CD4-positive, alpha-beta T cell treated with Interleukin-6 for 4 hours (primary cell): Measurements from ENCODE around the gene WNT8B.

ENCODE experiments used
- DNase-seq: peaks from one replicate; pipeline ENCODE4 v3.0.0-alpha.2; 2020; ENCODE audit warnings: mixed read lengths

Gene WNT8B

GRCh38 chr10:100462709-100463108, at the start of gene WNT8B:
TSS of gene WNT8B (plus strand) at chr10:100463009. CDS start at chr10:100463169, 160 bp downstream.
- DNase-seq, result no peak

- no peak for DNase-seq
Measured at GRCh38 chr10:100413173-100413572, 49.6 kb upstream of the WNT8B start.

GRCh38 chr10:100419911-100420449, 42.8 kb upstream of the WNT8B start:
- no peak for DNase-seq

GRCh38 chr10:100427374-100427773, 35.4 kb upstream of the WNT8B start:
- no peak for DNase-seq

- peak; percentile 96 for DNase-seq
Measured at GRCh38 chr10:100433253-100434240, 29.3 kb upstream of the WNT8B start.

GRCh38 chr10:100436255-100436654, 26.6 kb upstream of the WNT8B start:
- no peak for DNase-seq

- DNase-seq, result no peak
Measured at GRCh38 chr10:100438674-100439315, 24.0 kb upstream of the WNT8B start.

- DNase-seq, result no peak
Measured at GRCh38 chr10:100442548-100442947, 20.3 kb upstream of the WNT8B start.

GRCh38 chr10:100446130-100446761, 16.6 kb upstream of the WNT8B start:
- DNase-seq, result no peak

- DNase-seq, result no peak
Measured at GRCh38 chr10:100447663-100448062, 15.1 kb upstream of the WNT8B start.

GRCh38 chr10:100448951-100449350, 13.9 kb upstream of the WNT8B start:
- DNase-seq, result no peak

GRCh38 chr10:100468322-100468721, 5.5 kb downstream of the WNT8B start:
- no peak for DNase-seq

- no peak for DNase-seq
Measured at GRCh38 chr10:100468978-100469377, 6.2 kb downstream of the WNT8B start.

GRCh38 chr10:100469756-100470155, 6.9 kb downstream of the WNT8B start:
- DNase-seq, result no peak

GRCh38 chr10:100470367-100470766, 7.6 kb downstream of the WNT8B start:
- no peak for DNase-seq

GRCh38 chr10:100477970-100478369, 15.2 kb downstream of the WNT8B start:
- no peak for DNase-seq

- DNase-seq, result no peak
Measured at GRCh38 chr10:100479037-100479436, 16.2 kb downstream of the WNT8B start.

- DNase-seq, result no peak
Measured at GRCh38 chr10:100480002-100480401, 17.2 kb downstream of the WNT8B start.

GRCh38 chr10:100481462-100482081, 18.8 kb downstream of the WNT8B start:
- DNase-seq, result peak; percentile 88

GRCh38 chr10:100482181-100482833, 19.5 kb downstream of the WNT8B start:
- peak; percentile 79 for DNase-seq

- no peak for DNase-seq
Measured at GRCh38 chr10:100482834-100483185, 20.0 kb downstream of the WNT8B start.
